K562 (cell line): ENCODE data around the gene SAP25. TPM values are rescaled to one million over a fixed set of nuclear protein-coding genes. Genes with fewer than 3 reads are reported as not detected.

ENCODE experiments used
- ATAC-seq: fragments of 200-7000 bp; cut with Tn5 transposase; 3 replicates; pipeline ENCODE4 v1.9.1; 2020; ENCODE audit warnings: moderate library complexity
- BruUV-seq: library from RNA; stranded (reverse); fragments of 400-500 nt; replicated peaks from 2 replicates; lab custom pipeline; 2021; lab: Mats Ljungman, UMichigan
- CTCF ChIA-PET: fragments of 300-600 bp; formaldehyde crosslinking; extraction: SDS; loops from one replicate; lab custom pipeline; 2021; ENCODE audit warnings: low intra/inter-chr PET ratio; lab: Yijun Ruan, JAX
- POLR2A ChIA-PET: fragments of 300-600, 350-650 bp; sonication (Branson Sonifier 250); formaldehyde crosslinking; extraction: SDS; loops from one replicate; lab custom pipeline; 2021; ENCODE audit warnings: antibody characterized with exemption, inconsistent platforms; lab: Yijun Ruan, JAX
- DNase-seq, 4 experiments: peaks; one replicate each; pipeline versions ENCODE4 v3.0.0 to v3.0.0-alpha.2; 2011 to 2018; ENCODE audit warnings: low spot score in 3 of 4, mixed read lengths in 3 of 4; ENCODE audit errors: extremely low read depth in 1 of 4
- FAIRE-seq: peaks from 2 replicates; lab custom pipeline; 2011; peaks lifted over from hg19 to GRCh38; lab: Jason Lieb, UNC
- H2AFZ ChIP-seq: 2 replicates; pipeline ENCODE4 v1.6.0; 2011; ENCODE audit warnings: low read depth, low read length, control low read depth, inconsistent platforms
- H3K27ac ChIP-seq: fragments of 200-600 bp; 3 replicates; pipeline ENCODE4 v1.8.0; 2011; ENCODE audit warnings: low read depth, mild to moderate bottlenecking, control low read depth, inconsistent platforms, low read length, moderate library complexity, mixed read lengths; ENCODE audit errors: extremely low read depth
- H3K27me3 ChIP-seq, 2 experiments: fragments of 300-600 bp in 1 of 2; 2 replicates in 1 of 2; 3 replicates in 1 of 2; pipeline versions ENCODE4 v1.6.0 to v1.8.0; 2011; ENCODE audit warnings: inconsistent platforms in 2 of 2, low read length in 2 of 2, mild to moderate bottlenecking in 1 of 2, mixed read lengths in 1 of 2, moderate library complexity in 1 of 2; ENCODE audit not compliant: control insufficient read depth in 2 of 2, insufficient read depth in 2 of 2
- H3K36me3 ChIP-seq: fragments of 300-600 bp; 3 replicates; pipeline ENCODE4 v1.8.0; 2011; ENCODE audit warnings: mild to moderate bottlenecking, low read length, inconsistent platforms; ENCODE audit not compliant: control insufficient read depth, insufficient read depth
- H3K4me1 ChIP-seq, 2 experiments: fragments of 200-600 bp in 1 of 2; replicated peaks in 1 of 2; 2 replicates in 1 of 2; 3 replicates in 1 of 2; pipeline versions ENCODE4 v1.5.1 to v1.8.0; 2011; ENCODE audit warnings: inconsistent platforms in 2 of 2, low read length in 2 of 2, mild to moderate bottlenecking in 1 of 2, mixed read lengths in 1 of 2, moderate library complexity in 1 of 2; ENCODE audit not compliant: control insufficient read depth in 2 of 2, insufficient read depth in 2 of 2
- H3K4me2 ChIP-seq: 2 replicates; pipeline ENCODE4 v1.6.1; 2011; ENCODE audit warnings: low read length, control low read depth, inconsistent platforms, mixed read lengths; ENCODE audit not compliant: insufficient read depth
- H3K4me3 ChIP-seq: fragments of 200-600 bp; sonication (generic), shearing (Covaris generic); 2 replicates; pipeline ENCODE4 v1.5.1; 2016; ENCODE audit warnings: control low read depth, inconsistent platforms
- H3K79me2 ChIP-seq: fragments of 200-600 bp; 3 replicates; pipeline ENCODE4 v1.8.0; 2011; ENCODE audit warnings: low read length, inconsistent platforms; ENCODE audit not compliant: control insufficient read depth, insufficient read depth
- H3K9ac ChIP-seq, 2 experiments: 2 replicates each; pipeline versions ENCODE4 v1.6.0 to v1.6.1; 2011; ENCODE audit warnings: low read depth in 2 of 2, low read length in 2 of 2, control low read depth in 1 of 2, inconsistent platforms in 1 of 2, mild to moderate bottlenecking in 1 of 2, mixed read lengths in 1 of 2; ENCODE audit not compliant: insufficient read depth in 1 of 2
- H3K9me1 ChIP-seq: one replicate; pipeline ENCODE4 v1.6.0; 2011; ENCODE audit warnings: inconsistent platforms, mild to moderate bottlenecking, low read length, moderate library complexity; ENCODE audit not compliant: control insufficient read depth, insufficient read depth
- H3K9me3 ChIP-seq: replicated peaks from 2 replicates; pipeline ENCODE4 v1.5.1; 2011; ENCODE audit warnings: low read depth, low read length, inconsistent platforms; ENCODE audit not compliant: control insufficient read depth, insufficient read depth
- H4K20me1 ChIP-seq: replicated peaks from 2 replicates; pipeline ENCODE4 v1.6.1; 2011; ENCODE audit warnings: low read length, inconsistent platforms, mixed read lengths; ENCODE audit not compliant: control insufficient read depth, insufficient read depth
- CSDE1 ChIP-seq, 2 experiments: fragments of 450-650 bp; IDR thresholded peaks; 2 replicates each; pipeline ENCODE4 v1.6.1; 2016; ENCODE audit warnings: mild to moderate bottlenecking in 1 of 2
- HDGF ChIP-seq: fragments of 450-650 bp; IDR thresholded peaks from 2 replicates; pipeline ENCODE4 v1.6.1; 2016
- HMGN3 ChIP-seq: IDR thresholded peaks from 2 replicates; pipeline ENCODE4 v1.6.1; 2011; ENCODE audit warnings: borderline replicate concordance, low read depth, mild to moderate bottlenecking, mixed read lengths, low read length; ENCODE audit not compliant: insufficient read length; ENCODE audit errors: extremely low read depth
- HNRNPUL1 ChIP-seq: fragments of 200-400 bp; formaldehyde crosslinking; IDR thresholded peaks from 2 replicates; pipeline ENCODE4 v1.6.1; 2017; ENCODE audit warnings: low read length
- POLR2G ChIP-seq: fragments of 200-400 bp; formaldehyde crosslinking; IDR thresholded peaks from 2 replicates; pipeline ENCODE4 v1.6.1; 2017; ENCODE audit warnings: low read depth, mild to moderate bottlenecking, antibody characterized with exemption, low read length, moderate library complexity
- RBFOX2 ChIP-seq: fragments of 200-400 bp; formaldehyde crosslinking; IDR thresholded peaks from 2 replicates; pipeline ENCODE4 v1.6.1; 2017; ENCODE audit warnings: low read depth, mild to moderate bottlenecking, low read length, moderate library complexity
- RBM22 ChIP-seq: fragments of 200-400 bp; formaldehyde crosslinking; IDR thresholded peaks from 2 replicates; pipeline ENCODE4 v1.6.1; 2018; ENCODE audit warnings: low read length, low read depth; ENCODE audit not compliant: poor library complexity, severe bottlenecking
- SRSF7 ChIP-seq: fragments of 200-400 bp; formaldehyde crosslinking; optimal IDR thresholded peaks from 2 replicates; pipeline ENCODE3; 2017; ENCODE audit warnings: mild to moderate bottlenecking, low read depth, low read length
- TCF7L2 ChIP-seq: fragments of 150-350 bp; IDR thresholded peaks from 2 replicates; pipeline ENCODE4 v1.6.1; 2016; ENCODE audit warnings: low read depth, mild to moderate bottlenecking, low read length, moderate library complexity
- ZNF740 ChIP-seq, 3 experiments: fragments of 200-800 bp in 1 of 3; sonication (Bioruptor generic) in 1 of 3; sonication (generic) in 1 of 3; formaldehyde crosslinking in 1 of 3; IDR thresholded peaks; 2 replicates each; pipeline versions ENCODE4 v1.6.1 to v1.8.0; 2016 to 2022; ENCODE audit warnings: mild to moderate bottlenecking in 2 of 3, missing compliant biosample characterization in 2 of 3, missing genetic modification characterization in 2 of 3, missing genetic modification reagents in 1 of 3
- WGBS: fragments of 100-300 bp; shearing (Covaris generic); methylation state at CpG from one replicate; pipeline ENCODE4 v1.1.6; 2016; ENCODE audit warnings: low coverage, mixed read lengths; ENCODE audit not compliant: insufficient coverage; ENCODE audit errors: missing lambda C conversion rate; 5-methylcytosine and 5-hydroxymethylcytosine counted together
- in situ Hi-C: fragments of 300-500 bp; cut with MboI; formaldehyde crosslinking; loops from 4 replicates; pipeline ENCODE4 v1.15.0; 2018; ENCODE audit warnings: inconsistent platforms, mixed read lengths
- intact Hi-C: fragments of 100-400 bp; cut with micrococcal nuclease; formaldehyde crosslinking; loops from 2 replicates; pipeline ENCODE4 v1.14.2; 2022
- polyA plus RNA-seq, 8 experiments: library from polyadenylated mRNA; depleted of rRNA in 4 of 8; stranded (reverse) in 5 of 8; unstranded in 3 of 8; fragments of >200 nt; fragmentation: Nextera tagmentation in 2 of 8; fragmentation: Illumina TruSeq in 1 of 8; extraction: Ambion mirVana in 2 of 8; extraction: Trizol in 1 of 8; gene quantifications; 2 replicates each; pipeline versions ENCODE4 v1.2.1 to v1.2.3, GENCODE V29; 2011 to 2014; ENCODE audit warnings: inconsistent platforms in 1 of 8, missing spikeins in 1 of 8
- total RNA-seq, 7 experiments: library from RNA; depleted of rRNA in 6 of 7; stranded (reverse); fragments of >200 nt in 6 of 7; fragmentation: Illumina TruSeq in 2 of 7; extraction: Trizol in 2 of 7; gene quantifications; 2 replicates each; pipeline versions ENCODE4 v1.2.1 to v1.2.3, GENCODE V29; 2011 to 2021; ENCODE audit warnings: low replicate concordance in 1 of 7

The SAP25 gene
- total and polyA plus RNA-seq, 9 of the 15 experiments (the other 6 are each of a cell fraction or from before 2014, with no cell fraction given): 0.13 to 5.3 (median 0.78) TPM; not detected in 1

GRCh38 chr7:100574362-100575205 is 884 bp upstream of the SAP25 start:
- Histone ChIP-seq H3K9me3 (no peaks in the 10 kb centered on the region), H3K27me3 (no peaks in the 10 kb centered on the region), H3K36me3 (peaks cover 58% of the 10 kb centered on the region; the same call in 2 of the 3 replicates), H3K4me2 (no peak overlapping the region), H3K4me3 (no peak overlapping the region)
- CTCF ChIA-PET: no interaction called here
- TF ChIP-seq TCF7L2 (no peak), HDGF (no peak), CSDE1 (IDR thresholded peaks at IDR 0.05) (no peak), SRSF7 (no peak), HNRNPUL1 (no peak), RBM22 (peak; percentile 69), POLR2G (peak; percentile 71), RBFOX2 (peak; percentile 12), ZNF740 (CRISPR knock-in tag; IDR thresholded peaks at IDR 0.05) (no peak), ZNF740 (tag; IDR thresholded peaks at IDR 0.05) (0 out of 4 replicates have a peak, but pooled peaks of 1 of the 2 experiments have one; percentile 25), HMGN3 (peak; percentile 26)
- TF ChIP-seq, all 486 proteins: peak for 5
- FAIRE-seq (no peak), DNase-seq (no peak), ATAC-seq (no peak)
- Histone ChIP-seq H2AFZ (no peak overlapping the region), H3K27ac (no peak overlapping the region), H3K9me1 (peaks cover 4% of the 10 kb centered on the region), H4K20me1 (no peaks in the 10 kb centered on the region), H3K79me2 (no peaks in the 10 kb centered on the region), H3K9ac (peak overlapping the region in 1 of 2 experiments; percentile 14; a peak in 1 of 4 replicates), H3K4me1 (peaks cover 0 to 79% of the 10 kb centered on the region in 2 experiments; a peak in 3 of 5 replicates)
- BruUV-seq: no TSS peak
- POLR2A ChIA-PET: no interaction called here
- 94% methylated on average over 33 of the region's 44 CpGs for WGBS
- in situ Hi-C loops (loop anchor here (25.0 kb wide), 1 partner anchor 112 kb away; the partner anchor contains the start of gene SPACDR), intact Hi-C loops (no loop called here)
